ENCODE measurements around the gene TREML2.

- TF ChIP-seq POLR2A (IDR thresholded peaks at IDR 0.05): no peak
- TF ChIP-seq CTCF (IDR thresholded peaks at IDR 0.05): no peak
Observed at GRCh38 chr6:41163419-41163717, 37.6 kb downstream of the TREML2 start.
